Activated T-helper 1 cell treated with Interleukin-2 at 50 U/mL for 16 hours (primary cell): ENCODE measurements around the gene CA5A.
"Not testable (repeated sequence)": the region's sequence is repeated elsewhere in the genome, so short reads cannot be mapped to it uniquely, and the experiment has no call there.

ENCODE experiments used
- DNase-seq: peaks from one replicate; pipeline ENCODE4 v3.0.0-alpha.2; 2020; ENCODE audit warnings: low read depth

CA5A gene

DNA sequence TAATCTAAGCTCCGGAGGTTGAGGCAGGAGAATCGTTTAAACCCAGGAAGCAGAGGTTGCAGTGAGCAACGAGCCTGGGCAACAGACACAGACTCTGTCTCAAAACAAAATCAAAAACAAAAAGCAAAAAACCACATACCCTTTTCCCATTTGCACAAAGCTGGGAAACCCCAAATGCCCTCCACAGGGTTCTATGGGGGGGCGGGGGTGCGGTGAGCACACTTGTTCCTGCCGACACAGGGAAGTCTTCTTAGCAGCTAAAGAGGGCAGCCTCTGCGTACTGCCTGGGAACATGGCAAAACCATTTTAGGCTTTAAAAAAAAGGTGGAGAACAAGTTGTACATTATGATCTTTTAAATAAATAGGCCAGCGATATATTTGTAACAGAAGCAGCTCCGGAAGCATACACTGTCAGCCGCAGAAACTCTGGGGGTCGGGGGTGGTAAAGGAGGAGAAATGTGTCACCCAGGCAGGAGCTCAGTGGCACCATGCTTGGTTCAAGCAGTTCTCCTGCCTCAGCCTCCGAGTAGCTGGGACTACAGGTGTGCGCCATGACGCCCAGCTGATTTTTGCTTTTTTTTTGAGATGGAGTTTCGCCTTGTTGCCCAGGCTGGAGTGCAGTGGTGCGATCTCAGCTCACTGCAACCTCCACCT is 70.3 kb downstream of the CA5A start:
- not testable (repeated sequence) for DNase-seq

DNA sequence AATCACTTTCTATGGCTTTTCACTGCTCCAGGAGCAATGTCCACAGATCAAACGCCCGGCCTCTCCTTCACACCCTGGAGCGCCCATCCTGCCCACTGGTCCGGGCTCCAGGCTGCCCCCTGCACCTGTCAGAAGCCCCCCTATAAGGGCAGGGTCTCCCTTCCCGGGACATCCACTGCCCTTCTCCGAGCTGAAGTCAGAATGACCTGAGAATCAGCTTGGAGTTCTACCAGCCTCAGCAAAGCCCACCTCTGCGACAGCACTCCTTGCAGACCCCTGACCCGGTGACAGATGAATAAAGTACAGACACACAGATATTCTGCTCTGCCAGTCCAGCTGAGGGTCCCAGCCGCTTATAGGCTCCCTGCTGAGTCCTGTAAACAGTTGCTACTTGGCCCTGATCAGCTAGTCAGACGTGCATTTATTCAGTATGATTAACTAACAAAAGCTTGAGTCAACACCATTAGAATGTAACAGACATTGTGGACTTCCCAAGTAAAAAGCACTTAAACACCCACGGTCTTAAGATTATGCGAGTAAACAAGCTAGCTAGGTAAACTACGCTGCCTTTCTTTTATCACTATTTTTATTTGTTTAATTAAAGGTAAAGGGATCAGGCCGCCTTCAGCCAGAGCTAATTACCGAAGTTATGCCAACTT is 71.9 kb downstream of the CA5A start:
- no peak for DNase-seq

DNA sequence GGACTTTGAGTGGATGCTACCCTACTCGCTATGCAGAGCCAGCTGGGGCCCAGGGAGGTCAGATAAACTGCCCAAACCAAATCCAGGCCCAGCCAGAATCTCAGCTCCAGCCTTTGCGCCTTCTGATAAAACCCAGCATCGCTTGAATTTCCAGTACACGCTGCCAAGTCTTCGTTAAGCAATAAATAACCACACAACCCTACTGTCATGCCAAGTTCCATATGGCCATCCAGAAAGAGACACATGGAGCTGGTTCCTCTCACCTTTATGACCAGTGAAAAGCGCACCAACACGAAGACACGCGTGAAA is 73.0 kb downstream of the CA5A start:
- DNase-seq, result not testable (repeated sequence)

DNA sequence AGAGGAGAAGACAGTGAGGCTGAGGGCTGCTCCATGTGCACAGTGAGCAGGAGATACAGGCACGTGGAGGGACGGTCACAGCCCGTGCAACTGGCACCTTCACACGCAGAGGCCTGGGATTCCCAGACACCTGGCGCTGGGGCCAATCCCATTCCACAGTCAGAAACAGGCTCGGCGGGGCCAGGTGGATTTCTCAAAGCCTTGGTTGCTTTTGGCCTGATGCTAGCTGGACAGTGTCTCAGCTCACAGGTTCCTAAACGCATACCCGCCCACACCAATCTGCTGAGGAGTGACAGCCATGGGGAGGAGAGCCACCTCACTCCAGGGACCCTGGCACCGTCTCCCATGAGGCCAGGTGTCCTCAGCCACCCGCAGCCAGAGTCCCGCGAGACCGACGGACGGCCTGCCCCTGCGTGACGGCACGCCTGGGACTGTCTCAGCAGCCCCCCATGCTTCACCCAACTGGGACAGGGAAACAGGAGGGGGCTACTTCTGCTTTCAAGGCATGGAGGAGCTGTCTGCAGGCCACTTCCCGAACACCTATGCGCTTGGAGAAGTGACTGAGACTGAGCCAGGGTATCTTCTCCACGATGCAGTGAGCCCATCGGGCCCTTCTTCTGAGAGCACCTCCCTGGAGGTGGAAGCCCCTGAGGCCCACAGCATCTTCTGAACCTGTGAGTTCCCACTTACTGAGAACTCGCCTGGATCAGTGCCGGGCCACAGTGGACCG is 73.6 kb downstream of the CA5A start:
- DNase-seq, result not testable (repeated sequence)

DNA sequence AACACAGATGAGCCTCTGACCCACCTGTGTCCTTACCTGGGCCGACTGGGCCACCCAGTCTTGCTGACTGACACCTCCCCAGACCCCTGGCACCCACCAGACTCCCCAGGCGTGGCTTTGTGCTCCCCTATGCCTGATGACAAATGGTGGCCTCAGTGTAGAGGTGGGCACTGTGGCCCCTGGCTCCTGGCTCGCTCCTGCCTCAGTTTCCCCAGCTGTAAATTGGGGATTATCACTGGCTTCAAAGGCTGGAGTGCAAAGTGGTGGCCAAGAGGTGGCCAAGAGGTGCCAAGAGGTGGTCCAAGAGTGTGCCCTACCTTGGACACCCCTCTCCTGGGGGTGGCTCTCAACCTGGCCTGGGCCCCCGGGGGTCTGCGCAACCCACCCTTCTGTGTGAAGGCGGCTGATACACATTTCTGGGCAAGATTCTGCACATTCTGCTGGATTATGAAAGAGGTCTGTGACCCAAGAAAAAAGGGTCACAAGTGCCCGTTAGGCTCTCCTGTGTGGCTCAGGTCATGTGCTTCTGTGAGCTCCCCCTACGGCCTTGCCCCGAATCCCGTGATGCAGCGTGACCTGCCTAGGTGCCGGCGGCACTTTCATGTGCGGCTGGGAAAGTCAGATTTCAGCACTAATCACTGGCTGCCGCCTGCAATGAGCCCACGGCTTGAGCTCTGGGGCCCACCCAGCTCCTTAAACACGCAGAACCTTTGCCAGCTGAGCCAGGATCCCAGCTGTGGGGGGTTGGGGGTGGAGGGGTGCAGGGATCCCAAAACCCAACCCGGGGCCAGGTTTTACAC is 74.8 kb downstream of the CA5A start:
- DNase-seq, result not testable (repeated sequence)

DNA sequence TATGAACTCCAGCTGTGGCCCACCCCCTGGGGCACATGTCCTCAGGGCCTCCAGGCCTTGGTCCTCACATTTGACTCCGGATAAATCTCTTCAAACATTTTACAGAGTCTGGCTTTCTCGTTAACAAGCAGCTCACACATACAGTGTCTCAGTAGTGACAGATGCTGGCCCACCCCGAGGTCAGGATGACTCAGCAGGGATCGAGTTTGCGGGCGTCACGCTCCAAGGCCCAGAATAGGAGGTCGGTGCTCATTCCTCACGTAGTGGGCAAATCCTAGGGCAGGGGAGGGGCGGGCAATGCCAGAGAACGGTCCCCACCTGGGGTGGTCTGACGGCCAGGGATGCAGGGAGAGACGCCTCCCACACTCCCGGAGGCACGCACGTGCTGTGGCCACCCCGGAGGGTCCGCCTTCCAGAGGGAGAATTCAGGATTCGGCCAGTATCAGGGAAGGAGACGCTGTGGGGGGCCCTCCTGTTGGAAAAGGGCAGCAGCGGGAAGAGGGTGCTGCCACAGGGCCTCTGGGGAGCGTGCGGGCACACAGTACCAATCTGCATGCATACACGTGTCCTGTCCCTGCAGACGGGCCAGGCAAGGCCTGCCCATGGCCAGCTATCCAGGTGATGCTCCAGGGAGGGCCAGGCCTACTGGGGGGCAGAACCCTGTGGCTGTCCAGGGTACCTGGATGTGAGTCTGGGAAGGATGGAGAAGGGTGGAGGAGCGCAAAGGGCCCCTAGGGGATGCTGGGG is 75.6 kb downstream of the CA5A start:
- no peak for DNase-seq

DNA sequence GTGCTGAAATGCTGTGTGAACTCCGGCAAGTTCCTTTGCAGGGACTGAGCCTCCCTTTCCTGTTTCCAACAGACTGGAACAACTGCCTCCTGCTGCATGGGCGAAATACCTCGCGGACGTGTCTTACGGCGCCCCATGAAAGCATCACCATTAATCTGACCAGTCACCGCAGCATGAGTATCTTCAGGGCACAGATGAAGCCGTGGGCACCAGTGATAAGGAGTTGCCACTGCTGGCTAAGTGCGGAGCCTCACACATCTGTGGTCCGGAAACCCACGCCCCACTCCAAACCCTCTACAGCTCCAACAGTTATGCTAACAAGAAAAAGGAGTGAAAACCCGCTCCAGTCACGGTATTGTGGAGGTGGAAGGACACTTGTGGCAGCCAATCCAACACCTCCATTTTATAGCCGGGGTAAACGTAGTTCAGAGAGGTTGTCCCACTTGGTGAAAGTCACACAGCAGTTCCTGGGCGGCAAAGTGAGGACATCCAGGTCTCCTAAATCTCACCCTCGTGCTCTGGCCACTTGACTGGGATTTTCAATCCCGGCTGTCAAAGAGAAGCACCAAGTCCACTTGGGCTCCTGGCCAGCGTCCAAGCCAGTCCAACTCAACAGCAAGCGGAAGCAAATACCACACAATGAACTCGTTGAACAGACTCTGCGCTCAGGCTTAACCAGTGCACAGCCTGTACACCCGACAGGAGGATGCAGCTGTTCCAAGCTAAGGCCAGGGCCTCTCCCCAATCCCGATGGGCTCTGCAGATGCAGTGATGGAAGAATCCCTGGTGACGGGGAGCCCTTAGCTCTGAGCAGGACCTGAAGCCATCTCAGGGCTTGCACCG is 78.0 kb downstream of the CA5A start:
- not testable (repeated sequence) for DNase-seq

DNA sequence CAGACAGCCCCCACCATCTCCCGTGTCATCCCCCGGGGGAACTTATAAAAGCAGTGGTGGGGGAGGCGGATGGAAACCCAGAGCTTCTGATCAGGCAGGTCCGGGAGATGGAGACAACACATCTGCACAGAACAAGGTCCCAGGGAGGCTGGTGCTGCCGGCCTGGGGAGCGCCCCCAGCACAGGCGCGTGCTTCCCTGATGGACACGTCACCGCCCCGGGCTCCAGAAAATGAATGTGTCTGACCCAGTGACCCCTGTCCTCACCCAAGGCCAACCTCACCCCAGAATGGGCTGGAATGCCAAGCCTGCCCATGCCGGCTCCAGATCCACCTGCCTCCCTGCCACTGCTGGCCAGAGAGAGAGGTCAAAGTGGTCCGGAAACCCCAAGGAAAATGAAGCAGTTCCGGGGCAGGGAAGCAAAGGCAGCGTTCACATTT is 79.5 kb downstream of the CA5A start:
- DNase-seq, result no peak

DNA sequence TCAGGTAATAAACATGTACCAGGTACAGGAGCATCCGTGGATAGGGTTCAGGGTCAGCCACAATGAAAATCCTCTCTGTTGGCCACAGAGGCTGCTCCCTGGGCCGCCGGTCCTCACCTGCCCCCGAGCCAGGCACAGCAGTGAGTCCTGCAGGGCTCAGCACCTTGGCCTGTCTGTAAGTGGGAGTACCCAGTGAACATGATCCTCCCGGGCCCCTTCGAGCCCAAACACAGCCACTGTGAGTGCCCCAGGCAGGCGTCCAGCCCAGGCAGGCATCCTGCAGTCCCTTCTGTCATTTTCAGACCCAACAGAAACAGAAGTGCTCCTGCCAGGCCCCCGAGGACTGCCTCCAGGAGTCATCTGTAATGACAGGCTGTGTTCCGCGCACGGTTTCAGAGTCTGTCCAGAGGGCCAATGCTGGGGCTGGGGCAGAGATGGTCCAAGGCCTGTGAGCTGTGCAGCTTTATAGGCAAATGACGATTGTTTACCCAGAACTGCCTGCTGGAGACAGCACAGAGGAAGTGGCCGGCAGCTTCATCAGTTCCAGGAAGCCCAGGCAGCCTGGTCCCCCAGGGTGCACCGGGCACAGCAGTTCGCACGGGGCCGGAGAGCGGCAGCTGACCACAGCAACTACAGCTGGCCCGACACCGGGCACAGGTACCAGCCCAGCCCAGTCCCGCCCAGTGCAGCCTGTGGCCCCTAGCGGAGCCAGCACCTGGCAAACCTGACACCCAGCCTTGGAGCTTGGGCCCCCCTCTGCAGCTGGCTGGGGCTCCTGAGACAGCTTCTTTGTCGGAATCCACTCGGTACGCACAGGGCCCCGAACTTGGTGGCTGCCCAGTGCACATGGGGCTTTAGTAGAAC is 80.2 kb downstream of the CA5A start:
- no peak for DNase-seq

DNA sequence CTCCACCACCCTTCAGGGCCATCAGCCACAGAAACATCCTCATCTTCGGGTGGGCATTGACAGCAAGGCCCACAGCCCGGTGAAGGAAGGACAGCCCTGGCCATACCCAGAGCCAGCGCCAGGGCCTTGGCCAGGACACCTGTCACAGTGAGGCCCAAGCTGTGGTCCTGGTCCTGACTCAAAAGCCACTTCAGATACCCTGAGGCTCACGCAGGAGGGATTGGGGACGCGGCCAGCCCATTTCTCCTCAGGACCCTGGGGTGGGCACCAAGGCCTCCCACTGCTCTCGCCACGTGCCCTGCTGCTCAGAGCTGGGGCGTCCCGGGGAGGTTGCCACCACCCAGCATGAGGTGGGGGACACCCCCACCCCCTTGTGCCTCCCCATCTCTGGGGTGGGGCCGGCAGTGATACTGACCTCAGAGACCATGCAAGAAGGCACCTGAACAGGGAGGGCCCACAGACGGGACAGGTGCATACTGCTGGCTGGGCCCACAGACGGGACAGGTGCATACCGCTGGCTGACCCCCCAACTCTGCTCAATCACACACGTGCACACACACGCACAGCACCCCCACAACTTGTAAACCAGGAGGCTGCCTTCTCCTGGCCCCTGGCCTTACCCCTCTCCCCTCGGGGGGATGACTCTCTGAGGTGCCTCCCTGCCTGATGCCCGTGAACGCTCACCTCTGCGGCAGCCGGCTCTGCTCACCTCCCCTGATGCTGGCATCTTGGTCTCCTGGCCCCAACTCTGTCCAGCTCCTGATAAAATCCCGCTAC is 81.2 kb downstream of the CA5A start:
- DNase-seq, result no peak

DNA sequence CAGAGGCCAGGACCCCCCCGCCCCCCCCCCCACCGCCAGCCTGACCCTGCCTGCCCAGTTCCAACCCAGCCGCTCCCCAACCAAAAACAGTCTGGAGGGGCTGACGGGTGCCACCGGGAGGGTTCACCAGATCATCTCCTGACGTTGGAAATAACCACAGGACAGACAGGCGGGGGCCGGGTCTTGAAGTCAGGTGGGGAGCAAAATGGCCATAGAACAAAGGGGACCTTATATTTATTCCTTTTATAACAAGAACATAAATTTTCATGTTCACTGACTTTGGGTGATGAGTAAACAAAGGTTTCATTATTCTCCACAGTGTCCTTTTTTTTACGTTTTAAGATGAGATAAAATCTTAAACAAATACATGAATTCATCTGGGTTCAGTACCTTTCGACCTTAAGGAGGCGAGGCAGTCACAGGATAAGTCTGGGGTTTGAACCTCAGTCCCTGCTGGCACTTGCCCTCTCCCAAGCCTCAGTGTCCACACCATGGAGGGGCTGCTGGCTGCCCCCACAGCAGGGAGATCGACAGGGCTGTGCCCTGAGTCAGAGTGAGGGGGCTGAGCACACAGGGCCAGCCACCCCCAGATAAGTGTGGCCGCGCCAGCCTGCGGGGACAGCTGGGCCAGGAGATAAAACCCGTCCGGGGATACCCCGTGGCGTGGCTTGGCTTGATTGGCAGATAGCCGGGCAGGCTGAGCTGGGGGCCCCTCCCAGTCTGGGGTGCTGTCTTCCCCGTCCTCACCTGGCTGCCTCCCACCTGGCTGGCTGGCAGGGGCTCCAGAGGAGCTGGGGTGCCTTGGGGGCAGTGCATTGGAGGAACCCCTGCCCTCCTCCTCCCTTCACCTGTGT is 82.0 kb downstream of the CA5A start:
- DNase-seq, result no peak

DNA sequence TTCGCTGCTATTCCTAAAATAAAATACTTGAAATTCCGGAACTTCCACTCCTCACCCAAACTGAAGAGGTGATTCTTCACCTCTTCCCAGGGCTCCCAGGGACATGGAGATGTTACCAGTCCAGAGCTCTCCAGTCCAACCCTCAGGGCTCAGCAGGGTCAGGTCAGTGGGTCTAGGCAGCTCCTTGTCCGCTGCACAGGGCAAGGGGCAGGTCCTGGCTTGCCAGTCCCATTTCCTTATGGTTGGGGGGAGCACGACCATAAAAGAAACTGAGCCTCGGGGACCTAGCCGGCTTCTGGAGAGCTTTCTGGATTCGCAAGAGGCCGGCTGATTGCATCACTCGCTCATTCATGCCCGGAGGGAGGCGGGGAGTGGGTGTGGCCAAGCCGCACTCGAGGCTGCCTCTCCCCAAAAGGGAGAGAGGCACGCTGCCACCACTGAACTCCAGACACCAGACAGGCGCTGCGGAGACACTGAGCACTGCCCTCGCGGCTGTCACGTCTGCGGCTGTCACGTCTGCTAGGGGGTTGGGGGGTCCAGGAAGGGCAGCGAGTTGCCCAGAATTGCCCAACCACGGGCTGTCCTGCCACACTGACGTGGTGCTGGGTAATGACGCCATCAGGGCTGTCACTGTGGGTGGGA is 82.8 kb downstream of the CA5A start:
- peak; percentile 75 for DNase-seq

DNA sequence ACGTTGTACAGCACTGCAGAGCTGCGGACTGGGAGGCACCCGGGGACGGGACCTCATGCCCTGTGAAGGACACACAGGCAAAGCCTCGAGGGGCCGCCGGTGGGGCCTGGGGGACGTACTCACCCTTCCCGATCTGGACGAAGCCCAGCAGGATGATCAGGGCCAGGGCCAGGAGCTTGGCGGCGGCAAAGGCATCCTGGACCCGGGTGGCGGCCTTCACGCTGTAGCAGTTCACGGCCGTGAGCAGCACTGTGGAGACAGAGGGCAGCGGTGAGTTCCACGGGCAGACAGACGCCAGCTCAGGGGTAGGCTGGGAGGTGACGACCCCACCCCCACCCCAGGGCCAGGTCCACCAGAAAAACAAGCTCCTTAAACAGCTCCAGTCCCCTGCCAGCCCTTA is 84.7 kb downstream of the CA5A start:
- no peak for DNase-seq

DNA sequence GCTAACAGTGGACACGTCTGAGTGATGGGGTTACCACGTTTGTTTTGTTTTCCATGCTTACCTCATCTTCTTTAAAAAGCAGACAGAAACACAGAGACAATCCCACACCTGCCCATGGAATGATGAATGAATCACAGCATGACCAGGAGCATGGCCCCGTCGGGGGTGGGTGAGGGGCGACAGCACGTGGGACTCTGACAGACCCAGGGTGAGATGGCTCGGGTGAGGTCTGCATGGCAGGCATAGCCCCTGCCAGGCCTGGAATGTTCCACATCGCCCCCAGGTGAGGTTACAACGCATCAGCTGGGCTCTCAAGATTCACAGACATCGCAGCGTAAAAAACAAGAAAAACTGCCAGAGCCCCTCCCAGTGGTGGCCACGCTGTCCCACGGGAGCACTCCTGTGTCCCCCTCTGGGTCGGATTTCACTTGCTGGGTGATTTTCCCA is 85.2 kb downstream of the CA5A start:
- no peak for DNase-seq

DNA sequence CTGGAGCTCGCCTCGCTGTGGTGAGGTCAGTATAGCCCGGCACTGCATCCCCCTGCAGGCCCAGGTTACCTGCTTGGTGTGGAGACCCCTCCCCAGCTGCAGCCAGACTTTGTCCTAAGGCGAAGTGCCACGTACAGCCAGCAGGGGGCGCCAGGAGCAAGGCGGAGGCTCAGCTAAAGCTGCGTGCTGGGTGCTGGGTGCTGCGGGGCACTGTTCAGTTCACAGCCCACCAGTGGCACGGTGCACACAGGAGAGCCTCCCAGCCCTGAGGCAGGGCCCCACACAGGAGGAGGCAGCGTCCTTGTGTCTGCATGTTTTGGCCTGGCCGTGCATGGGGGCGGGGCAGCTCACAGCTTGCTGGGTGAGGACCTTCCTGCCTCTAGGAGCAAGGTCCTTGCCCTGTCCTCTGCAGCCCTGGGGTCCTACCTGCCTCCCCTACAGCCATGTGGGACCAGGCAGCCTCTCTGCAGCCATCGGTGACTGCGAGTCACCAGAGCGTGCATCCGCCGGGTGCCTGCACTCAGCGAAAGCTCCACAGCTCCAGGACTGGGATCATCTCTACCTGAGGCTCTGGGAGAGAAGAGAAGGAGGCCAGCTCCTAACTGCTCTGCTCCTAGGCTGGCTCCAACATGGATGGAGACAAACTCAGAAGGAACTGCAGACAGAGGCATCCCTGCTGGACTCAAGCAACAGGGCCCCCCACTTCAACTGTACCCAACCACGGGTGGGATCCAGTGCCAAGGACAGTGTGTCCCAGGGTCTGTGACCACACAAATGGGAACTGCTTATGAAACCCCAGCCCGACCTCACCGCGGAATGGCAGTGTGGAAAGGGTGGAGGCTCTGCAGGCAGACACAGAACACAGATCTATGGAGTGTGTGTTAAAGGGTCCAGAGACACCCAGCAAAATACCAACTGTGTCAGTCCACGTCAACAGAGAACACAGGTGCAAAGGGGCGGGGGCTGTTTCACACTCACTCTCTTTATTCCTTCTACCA is 86.0 kb downstream of the CA5A start:
- peak; percentile 61 for DNase-seq

DNA sequence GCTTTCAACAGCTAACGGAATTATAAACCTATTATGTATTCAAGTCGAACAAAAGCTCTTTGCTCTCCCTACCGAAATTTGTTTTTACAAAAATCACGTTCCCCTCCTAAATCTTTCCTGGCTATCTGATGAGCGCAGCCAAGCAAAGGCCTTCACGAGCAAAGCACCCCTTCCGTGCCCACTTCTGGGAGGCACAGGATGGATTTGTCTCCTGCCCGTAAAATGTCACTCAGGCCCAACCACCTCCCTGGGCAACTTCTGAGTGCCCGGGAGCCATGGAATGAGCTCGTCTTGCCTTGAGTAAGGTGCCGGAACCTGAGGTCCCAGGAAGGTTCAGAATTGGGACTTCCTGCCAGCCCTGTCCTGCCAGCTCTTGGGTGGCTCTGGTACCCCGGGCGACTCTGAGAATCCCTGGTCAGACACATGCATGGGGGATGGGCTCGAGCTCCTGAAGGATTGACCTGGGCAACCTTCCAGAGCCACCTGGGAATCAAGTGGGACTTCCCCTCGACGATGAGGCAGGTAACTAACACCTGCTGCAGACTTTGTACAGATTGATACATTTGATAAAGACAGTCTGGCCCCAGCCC is 86.8 kb downstream of the CA5A start:
- no peak for DNase-seq
